Activated CD8-positive, alpha-beta memory T cell treated with anti-CD3 and anti-CD28 coated beads, Interleukin-2, amount 50 U/mL, for 48 hours (primary cell): ENCODE data around the gene PCDHGA6.
"Not testable (repeated sequence)": the region's sequence is repeated elsewhere in the genome, so short reads cannot be mapped to it uniquely, and the experiment has no call there.

Source experiments
- DNase-seq: peaks from one replicate; pipeline ENCODE4 v3.0.0-alpha.2; 2020

PCDHGA6 gene

DNA sequence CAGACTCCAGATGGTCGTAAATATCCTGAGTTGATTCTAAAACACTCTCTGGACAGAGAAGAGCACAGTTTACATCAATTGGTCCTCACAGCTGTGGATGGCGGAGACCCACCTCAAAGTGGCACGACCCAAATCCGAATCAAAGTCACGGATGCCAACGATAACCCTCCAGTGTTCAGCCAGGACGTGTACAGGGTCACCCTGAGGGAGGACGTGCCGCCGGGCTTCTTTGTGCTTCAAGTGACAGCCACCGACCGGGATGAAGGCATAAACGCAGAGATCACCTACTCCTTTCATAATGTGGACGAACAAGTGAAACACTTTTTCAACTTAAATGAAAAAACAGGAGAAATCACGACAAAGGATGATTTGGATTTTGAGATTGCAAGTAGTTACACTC is 13.0 kb upstream of the PCDHGA6 start:
- no peak for DNase-seq

DNA sequence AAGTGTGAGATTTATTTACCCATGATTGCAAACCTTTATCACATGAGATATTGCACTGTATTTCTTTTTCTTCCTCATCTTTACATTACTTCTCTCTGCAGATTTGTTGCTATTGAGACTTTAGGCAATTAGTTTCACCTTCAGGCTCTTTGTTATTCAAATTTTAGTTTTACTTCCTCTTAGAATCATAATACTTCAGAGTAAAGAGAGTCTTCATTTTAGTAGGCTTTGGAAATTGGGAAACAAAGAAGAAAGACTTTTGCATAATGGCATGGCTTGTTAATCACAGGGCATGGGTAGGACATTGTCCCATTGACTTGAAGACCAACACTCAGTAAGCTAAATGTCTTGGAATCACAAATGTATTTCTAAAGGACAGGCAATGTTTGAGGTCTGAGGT is 11.0 kb upstream of the PCDHGA6 start:
- DNase-seq: no peak

DNA sequence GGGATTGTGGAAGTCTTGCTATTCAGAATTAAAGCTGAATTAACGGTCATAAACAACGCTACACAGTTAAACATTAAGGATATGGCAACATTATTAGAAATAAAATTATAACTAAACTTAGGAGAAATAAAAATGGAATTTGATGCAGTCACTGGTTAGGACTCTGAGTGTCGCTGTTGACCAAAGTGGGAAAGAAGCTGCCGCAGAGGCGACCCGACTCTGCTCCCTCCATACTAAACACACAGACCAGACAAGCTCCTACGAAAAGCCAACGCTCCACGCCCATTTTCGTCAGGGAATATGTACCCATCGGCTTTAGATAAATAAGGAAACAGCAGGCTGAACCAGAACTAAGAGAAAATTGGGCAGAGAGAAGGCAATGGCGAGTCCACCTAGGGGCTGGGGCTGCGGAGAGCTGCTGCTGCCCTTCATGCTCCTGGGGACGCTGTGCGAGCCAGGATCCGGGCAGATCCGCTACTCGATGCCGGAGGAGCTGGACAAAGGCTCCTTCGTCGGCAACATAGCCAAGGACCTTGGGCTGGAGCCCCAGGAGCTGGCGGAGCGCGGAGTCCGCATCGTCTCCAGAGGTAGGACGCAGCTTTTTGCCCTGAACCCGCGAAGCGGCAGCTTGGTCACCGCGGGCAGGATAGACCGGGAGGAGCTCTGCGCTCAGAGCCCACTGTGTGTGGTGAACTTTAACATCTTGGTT is 9.6 kb upstream of the PCDHGA6 start, which contains the start of gene PCDHGA5:
TSS of gene PCDHGA5 (plus strand) at position 211 of the 709 bp plus-strand sequence. CDS start at position 380, 169 bp downstream.
- no peak for DNase-seq

DNA sequence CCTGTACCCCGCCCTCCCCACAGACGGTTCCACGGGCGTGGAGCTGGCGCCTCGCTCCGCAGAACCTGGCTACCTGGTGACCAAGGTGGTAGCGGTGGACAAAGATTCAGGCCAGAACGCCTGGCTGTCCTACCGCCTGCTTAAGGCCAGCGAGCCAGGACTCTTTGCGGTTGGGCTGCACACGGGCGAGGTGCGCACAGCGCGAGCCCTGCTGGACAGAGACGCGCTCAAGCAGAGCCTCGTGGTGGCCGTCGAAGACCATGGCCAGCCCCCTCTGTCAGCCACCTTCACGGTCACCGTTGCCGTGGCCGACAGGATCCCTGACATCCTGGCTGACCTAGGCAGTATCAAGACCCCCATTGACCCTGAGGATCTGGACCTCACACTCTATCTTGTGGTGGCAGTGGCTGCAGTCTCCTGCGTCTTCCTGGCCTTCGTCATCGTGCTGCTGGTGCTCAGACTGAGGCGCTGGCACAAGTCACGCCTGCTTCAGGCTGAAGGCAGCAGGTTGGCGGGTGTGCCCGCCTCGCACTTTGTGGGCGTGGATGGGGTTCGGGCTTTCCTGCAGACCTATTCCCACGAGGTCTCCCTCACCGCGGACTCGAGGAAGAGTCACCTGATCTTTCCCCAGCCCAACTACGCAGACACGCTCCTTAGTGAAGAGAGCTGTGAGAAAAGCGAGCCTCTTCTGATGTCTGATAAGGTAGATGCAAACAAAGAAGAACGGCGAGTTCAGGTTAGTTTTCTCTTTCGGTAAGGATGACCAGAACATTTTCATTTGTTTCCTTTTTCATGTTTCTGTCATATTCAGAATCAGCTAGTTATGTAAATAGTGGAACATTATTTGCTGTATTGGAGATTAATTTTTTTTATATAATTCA is 7.4 kb upstream of the PCDHGA6 start:
- DNase-seq: no peak

DNA sequence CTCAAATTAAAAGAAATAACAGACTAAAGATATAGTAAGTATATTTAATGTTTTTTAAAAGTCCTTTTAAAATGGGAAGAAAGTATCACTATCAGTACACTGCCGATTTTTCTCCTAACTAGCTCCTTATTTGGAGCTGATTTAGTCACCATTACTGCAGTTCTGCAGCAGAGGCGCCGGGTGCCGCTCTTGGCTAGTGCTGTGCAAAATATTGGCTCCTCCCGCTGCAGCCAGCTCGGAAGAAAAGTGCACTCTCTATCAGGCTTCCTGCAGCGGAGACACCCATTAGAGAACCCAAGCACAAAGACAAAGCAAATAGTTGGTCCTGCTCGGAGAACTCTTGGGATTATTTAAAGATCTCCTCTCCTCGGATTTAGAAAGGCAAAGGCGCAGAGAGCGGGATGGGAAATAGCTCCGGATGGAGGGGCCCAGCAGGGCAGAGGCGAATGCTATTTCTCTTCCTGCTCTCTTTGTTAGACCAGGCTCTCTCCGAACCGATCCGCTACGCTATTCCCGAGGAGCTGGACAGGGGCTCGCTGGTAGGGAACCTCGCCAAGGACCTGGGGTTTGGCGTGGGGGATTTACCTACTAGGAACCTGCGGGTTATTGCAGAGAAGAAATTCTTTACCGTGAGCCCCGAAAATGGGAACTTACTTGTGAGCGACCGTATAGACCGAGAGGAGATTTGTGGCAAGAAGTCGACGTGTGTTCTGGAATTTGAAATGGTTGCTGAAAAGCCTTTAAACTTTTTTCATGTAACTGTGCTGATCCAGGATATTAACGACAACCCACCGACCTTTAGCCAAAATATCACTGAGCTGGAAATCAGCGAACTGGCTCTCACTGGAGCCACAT is 3.5 kb upstream of the PCDHGA6 start, which contains the start of gene PCDHGB3:
TSS of gene PCDHGB3 (plus strand) at position 249 of the 855 bp plus-strand sequence. CDS start at position 402, 153 bp downstream.
- no peak for DNase-seq

DNA sequence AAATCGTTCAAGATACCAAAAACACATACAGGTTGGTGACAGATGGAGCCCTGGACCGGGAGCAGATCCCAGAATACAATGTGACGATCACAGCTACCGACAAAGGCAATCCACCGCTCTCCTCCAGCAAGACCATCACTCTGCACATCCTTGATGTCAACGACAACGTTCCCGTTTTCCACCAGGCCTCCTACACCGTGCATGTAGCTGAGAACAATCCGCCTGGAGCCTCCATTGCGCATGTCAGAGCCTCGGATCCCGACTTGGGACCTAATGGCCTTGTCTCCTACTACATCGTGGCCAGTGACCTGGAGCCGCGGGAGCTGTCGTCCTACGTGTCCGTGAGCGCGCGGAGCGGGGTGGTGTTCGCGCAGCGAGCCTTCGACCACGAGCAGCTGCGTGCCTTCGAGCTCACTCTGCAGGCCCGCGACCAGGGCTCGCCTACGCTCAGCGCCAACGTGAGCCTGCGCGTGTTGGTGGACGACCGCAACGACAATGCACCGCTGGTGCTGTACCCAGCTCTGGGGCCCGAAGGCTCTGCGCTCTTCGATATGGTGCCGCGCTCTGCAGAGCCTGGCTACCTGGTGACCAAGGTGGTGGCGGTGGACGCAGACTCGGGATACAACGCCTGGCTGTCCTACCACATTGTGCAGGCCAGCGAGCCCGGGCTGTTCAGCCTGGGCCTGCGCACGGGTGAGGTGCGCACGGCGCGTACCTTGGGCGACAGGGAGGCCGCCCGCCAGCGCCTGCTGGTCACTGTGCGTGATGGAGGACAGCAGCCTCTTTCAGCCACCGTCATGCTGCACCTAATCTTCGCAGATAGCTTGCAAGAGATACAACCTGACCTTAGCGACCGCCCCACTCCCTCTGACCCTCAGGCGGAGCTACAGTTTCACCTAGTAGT is 1.9 kb upstream of the PCDHGA6 start:
- no peak for DNase-seq

DNA sequence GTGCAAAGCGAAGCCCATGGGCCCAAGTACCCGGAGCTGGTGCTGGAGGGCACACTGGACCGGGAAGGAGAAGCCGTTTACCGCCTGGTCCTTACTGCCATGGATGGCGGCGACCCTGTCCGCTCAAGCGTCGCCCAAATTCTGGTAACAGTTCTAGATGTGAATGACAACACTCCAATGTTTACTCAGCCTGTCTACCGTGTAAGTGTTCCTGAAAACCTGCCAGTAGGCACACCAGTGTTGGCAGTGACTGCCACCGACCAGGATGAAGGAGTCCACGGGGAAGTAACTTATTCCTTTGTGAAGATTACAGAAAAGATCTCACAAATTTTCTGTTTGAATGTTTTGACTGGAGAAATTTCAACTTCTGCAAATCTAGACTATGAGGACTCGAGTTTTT is 936 bp downstream of the PCDHGA6 start:
- DNase-seq: no peak

DNA sequence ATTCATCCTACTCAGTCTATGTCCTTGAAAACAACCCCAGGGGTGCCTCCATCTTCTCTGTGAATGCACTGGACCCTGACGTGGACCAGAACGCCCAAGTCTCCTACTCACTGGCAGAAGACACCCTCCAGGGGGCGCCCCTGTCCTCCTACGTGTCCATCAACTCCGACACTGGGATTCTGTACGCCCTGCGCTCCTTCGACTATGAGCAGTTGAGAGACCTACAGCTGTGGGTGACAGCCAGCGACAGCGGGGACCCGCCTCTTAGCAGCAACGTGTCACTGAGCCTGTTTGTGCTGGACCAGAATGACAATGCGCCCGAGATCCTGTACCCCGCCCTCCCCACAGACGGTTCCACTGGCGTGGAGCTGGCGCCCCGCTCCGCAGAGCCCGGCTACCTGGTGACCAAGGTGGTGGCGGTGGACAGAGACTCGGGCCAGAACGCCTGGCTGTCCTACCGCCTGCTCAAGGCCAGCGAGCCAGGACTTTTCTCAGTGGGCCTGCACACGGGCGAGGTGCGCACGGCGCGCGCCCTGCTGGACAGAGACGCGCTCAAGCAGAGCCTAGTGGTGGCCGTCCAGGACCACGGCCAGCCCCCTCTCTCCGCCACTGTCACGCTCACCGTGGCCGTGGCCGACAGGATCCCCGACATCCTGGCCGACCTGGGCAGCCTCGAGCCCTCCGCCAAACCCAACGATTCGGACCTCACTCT is 1.9 kb downstream of the PCDHGA6 start:
- peak; percentile 52 for DNase-seq

DNA sequence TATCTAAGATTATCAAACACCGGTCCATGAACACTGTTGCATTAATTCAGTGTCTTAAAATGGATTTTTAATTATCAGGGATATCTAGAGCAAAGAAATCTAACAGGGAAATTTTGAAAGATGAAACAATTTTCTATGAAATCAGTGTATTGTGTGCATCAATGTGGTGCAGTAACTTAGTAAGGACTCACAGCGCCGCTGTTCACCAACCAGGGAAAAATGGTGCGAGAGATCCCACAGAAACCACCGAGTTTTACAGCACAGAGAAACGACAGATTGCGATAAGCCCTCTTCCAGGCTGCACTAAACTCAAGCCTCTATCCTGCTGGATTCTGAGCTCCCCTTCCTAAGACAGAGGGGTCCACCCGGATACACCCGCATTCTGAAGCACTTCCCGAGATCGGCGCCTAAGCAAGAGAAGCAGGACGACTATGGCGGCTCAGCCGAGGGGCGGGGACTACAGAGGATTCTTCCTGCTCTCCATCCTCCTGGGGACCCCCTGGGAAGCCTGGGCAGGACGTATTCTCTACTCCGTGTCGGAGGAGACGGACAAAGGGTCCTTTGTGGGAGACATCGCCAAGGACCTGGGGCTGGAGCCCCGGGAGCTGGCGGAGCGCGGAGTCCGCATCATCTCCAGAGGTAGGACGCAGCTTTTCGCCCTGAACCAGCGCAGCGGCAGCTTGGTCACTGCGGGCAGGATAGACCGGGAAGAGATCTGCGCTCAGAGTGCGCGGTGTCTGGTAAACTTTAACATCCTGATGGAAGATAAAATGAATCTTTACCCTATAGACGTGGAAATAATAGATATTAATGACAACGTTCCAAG is 9.0 kb downstream of the PCDHGA6 start, which contains the start of gene PCDHGA7:
TSS of gene PCDHGA7 (plus strand) at position 274 of the 826 bp plus-strand sequence. CDS start at position 432, 158 bp downstream.
- peak; percentile 32 for DNase-seq

DNA sequence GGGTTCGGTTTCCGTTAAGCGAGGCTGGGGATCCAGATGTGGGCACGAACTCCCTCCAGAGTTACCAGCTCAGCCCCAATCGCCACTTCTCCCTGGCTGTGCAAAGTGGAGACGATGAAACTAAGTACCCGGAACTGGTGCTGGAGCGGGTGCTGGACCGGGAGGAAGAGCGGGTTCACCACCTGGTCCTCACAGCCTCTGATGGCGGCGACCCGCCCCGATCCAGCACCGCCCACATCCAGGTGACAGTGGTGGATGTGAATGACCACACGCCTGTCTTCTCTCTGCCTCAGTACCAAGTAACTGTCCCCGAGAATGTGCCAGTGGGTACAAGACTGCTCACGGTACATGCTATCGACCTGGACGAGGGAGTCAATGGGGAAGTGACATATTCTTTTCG is 9.7 kb downstream of the PCDHGA6 start:
- DNase-seq: peak; percentile 35

DNA sequence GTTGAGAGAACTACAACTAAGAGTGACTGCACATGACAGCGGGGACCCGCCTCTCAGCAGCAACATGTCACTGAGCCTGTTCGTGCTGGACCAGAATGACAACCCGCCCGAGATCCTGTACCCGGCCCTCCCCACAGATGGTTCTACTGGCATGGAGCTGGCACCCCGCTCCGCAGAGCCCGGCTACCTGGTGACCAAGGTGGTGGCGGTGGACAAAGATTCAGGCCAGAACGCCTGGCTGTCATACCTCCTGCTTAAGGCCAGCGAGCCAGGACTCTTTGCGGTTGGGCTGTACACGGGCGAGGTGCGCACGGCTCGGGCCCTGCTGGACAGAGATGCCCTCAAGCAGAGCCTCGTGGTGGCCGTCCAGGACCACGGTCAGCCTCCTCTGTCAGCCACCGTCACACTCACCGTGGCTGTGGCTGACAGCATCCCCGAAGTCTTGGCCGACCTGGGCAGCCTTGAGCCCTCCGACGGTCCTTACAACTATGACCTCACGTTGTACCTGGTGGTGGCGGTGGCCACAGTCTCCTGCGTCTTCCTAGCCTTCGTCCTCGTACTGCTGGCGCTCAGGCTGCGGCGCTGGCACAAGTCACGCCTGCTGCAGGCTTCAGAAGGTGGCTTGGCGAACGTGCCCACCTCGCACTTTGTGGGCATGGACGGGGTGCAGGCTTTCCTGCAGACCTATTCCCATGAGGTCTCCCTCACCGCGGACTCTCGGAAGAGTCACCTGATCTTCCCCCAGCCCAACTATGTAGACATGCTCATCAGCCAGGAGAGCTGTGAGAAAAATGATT is 11.0 kb downstream of the PCDHGA6 start:
- no peak for DNase-seq

DNA sequence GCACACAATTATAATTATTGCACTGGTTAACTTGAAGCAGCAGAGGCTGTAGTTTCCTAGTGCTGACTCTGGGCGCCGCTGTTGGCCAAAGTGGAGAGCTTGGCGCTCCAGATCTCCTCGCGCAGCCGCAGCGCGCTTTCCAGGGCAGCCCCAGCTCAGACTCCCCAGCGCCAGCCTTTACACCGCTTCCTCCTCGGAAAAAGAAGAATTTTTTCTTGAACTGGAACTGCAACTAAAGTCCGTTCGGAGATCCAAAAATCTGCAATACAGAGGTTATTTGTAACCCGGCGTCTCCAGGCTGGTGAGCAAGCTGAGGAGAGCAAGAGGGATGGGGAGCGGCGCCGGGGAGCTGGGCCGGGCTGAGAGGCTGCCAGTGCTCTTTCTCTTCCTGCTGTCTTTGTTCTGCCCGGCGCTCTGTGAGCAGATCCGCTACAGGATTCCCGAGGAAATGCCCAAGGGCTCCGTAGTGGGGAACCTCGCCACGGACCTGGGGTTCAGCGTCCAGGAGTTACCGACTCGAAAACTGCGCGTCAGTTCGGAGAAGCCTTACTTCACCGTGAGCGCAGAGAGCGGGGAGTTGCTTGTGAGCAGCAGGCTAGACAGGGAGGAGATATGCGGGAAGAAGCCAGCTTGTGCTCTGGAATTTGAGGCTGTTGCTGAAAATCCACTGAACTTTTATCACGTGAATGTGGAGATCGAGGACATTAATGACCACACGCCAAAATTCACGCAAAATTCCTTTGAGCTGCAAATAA is 14.0 kb downstream of the PCDHGA6 start, which contains the start of gene PCDHGB4:
TSS of gene PCDHGB4 (plus strand) at position 142 of the 755 bp plus-strand sequence. CDS start at position 329, 187 bp downstream.
- not testable (repeated sequence) for DNase-seq

DNA sequence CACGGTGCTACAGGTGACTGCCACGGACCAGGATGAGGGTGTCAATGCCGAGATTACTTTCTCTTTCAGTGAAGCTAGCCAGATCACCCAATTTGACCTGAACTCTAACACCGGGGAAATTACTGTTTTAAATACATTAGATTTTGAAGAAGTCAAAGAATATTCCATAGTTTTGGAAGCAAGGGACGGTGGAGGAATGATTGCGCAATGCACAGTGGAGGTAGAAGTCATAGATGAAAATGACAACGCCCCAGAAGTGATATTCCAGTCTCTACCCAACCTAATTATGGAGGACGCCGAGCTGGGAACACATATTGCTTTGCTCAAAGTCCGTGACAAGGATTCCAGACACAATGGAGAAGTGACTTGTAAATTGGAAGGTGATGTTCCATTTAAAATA is 15.0 kb downstream of the PCDHGA6 start:
- DNase-seq: no peak

DNA sequence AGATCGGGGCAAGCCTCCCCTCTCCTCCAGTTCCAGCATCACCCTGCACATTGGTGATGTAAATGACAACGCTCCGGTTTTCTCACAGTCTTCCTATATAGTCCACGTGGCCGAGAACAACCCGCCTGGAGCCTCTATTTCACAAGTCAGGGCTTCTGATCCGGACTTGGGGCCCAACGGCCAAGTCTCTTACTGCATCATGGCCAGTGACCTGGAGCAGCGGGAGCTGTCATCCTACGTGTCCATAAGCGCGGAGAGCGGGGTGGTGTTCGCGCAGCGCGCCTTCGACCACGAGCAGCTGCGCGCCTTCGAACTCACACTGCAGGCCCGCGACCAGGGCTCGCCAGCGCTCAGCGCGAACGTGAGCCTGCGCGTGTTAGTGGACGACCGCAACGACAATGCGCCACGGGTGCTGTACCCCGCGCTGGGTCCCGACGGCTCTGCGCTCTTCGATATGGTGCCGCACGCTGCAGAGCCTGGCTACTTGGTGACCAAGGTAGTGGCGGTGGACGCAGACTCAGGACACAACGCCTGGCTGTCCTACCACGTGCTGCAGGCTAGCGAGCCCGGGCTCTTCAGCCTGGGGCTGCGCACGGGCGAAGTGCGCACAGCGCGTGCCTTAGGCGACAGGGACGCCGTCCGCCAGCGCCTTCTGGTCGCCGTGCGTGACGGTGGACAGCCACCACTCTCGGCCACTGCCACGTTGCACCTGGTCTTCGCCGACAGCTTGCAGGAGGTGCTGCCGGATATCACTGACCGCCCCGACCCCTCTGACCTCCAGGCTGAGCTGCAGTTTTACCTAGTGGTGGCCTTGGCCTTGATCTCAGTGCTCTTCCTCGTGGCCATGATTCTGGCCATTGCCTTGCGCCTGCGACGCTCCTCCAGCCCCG is 15.7 kb downstream of the PCDHGA6 start:
- DNase-seq: no peak

DNA sequence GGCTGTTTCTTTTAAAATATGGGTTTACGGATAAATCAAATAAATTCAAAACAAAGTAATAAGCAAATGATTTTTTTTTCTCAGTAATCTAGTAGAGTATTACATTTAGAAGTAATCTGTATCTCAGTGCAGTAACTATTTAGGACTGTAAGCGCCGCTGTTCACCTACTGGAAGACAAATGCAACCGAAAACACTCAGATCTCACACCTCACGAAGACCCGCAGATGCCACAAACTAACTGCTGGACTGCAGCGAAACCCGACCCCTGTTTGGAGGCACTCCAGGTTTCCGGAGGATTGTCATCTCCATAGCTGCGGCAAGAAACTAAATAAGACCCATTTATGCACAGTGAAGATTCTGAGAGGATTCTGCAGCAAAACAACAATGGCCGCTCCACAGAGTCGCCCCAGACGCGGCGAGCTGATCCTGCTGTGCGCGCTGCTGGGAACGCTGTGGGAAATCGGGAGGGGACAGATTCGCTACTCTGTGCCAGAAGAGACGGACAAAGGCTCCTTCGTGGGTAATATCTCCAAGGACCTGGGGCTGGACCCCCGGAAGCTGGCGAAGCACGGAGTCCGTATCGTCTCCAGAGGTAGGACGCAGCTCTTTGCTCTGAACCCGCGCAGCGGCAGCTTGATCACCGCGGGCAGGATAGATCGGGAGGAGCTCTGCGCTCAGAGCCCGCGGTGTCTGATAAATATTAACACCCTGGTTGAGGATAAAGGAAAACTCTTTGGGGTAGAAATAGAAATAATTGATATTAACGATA is 18.9 kb downstream of the PCDHGA6 start, which contains the start of gene PCDHGA8:
TSS of gene PCDHGA8 (plus strand) at position 205 of the 770 bp plus-strand sequence. CDS start at position 386, 181 bp downstream.
- no peak for DNase-seq

DNA sequence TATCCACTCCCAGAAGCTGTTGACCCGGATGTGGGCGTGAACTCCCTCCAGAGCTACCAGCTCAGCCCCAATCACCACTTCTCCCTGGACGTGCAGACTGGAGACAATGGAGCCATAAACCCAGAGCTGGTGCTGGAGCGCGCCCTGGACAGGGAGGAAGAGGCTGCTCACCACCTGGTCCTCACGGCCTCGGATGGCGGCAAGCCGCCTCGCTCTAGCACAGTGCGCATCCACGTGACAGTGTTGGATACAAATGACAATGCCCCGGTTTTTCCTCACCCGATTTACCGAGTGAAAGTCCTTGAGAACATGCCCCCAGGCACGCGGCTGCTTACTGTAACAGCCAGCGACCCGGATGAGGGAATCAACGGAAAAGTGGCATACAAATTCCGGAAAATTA is 19.6 kb downstream of the PCDHGA6 start:
- DNase-seq: no peak
